Measurements from ENCODE around the gene ODF2.

DNA sequence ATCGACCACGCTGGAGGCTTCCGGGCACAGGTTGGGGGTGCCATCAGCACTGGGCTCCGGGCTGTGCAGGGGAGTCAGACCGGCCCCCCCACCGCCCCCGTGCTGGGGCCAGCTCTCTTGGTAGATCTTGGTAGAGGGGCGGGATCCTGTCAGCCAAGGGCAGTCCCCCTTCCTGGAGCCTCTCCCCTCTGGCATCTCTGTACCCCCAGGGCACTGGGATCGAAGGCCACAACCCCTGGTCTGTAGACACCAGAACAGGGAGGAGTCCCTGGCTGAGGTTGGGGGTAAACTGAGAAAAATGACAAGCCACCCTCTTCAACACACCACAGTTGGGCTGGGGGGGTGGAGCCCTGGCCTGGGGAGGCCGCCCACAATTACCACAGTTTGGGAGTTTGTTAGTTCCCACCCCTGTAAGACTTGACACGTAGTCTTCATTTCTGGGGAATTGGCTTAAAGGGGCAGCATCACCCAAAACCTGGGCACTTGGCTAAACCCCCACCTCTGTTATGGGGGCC lies 34.3 kb upstream of the ODF2 start:
- TF ChIP-seq, protein P1, sequence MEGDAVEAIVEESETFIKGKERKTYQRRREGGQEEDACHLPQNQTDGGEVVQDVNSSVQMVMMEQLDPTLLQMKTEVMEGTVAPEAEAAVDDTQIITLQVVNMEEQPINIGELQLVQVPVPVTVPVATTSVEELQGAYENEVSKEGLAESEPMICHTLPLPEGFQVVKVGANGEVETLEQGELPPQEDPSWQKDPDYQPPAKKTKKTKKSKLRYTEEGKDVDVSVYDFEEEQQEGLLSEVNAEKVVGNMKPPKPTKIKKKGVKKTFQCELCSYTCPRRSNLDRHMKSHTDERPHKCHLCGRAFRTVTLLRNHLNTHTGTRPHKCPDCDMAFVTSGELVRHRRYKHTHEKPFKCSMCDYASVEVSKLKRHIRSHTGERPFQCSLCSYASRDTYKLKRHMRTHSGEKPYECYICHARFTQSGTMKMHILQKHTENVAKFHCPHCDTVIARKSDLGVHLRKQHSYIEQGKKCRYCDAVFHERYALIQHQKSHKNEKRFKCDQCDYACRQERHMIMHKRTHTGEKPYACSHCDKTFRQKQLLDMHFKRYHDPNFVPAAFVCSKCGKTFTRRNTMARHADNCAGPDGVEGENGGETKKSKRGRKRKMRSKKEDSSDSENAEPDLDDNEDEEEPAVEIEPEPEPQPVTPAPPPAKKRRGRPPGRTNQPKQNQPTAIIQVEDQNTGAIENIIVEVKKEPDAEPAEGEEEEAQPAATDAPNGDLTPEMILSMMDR (IDR thresholded peaks at IDR 0.05; ENCODE audit: low read depth, low read length): no peak
- no peak for TF ChIP-seq POLR2A (IDR thresholded peaks at IDR 0.05; ENCODE audit: extremely low read depth, insufficient read length)

Data from NB4 (cell line).